EL (cell line): ENCODE data around the gene CLIC5.
A peak's percentile ranks its signal among the peaks of the same experiment; 100 is the strongest.

Experiments
- DNase-seq: peaks from one replicate; pipeline ENCODE4 v3.0.0-alpha.2; 2016

Gene CLIC5

GRCh38 chr6:46015119-46015968, at the start of gene CLIC5:
CLIC5 (minus strand) TSS chr6:46015860; CDS start chr6:46015542, 318 bp downstream.
- DNase-seq, result no peak

GRCh38 chr6:46062991-46063390, 47.3 kb upstream of the CLIC5 start:
- DNase-seq, result no peak

GRCh38 chr6:46062312-46062711, 46.7 kb upstream of the CLIC5 start:
- DNase-seq, result no peak

GRCh38 chr6:46061497-46061896, 45.8 kb upstream of the CLIC5 start:
- DNase-seq, result no peak

- DNase-seq, result no peak
Measured at GRCh38 chr6:46059608-46060007, 43.9 kb upstream of the CLIC5 start.

GRCh38 chr6:46058951-46059350, 43.3 kb upstream of the CLIC5 start:
- DNase-seq, result no peak

- DNase-seq, result no peak
Measured at GRCh38 chr6:46057792-46058191, 42.1 kb upstream of the CLIC5 start.

- DNase-seq, result no peak
Measured at GRCh38 chr6:46056906-46057529, 41.4 kb upstream of the CLIC5 start.

- no peak for DNase-seq
Measured at GRCh38 chr6:46054516-46054915, 38.9 kb upstream of the CLIC5 start.

- DNase-seq, result no peak
Measured at GRCh38 chr6:46053039-46053933, 37.6 kb upstream of the CLIC5 start.

- no peak for DNase-seq
Measured at GRCh38 chr6:46052479-46052878, 36.8 kb upstream of the CLIC5 start.

GRCh38 chr6:46051962-46052361, 36.3 kb upstream of the CLIC5 start:
- no peak for DNase-seq

- DNase-seq, result no peak
Measured at GRCh38 chr6:46050845-46051405, 35.3 kb upstream of the CLIC5 start.

- DNase-seq, result no peak
Measured at GRCh38 chr6:46048646-46049297, 33.1 kb upstream of the CLIC5 start.

- DNase-seq, result no peak
Measured at GRCh38 chr6:46046558-46047174, 31.0 kb upstream of the CLIC5 start.

- peak; percentile 83 for DNase-seq
Measured at GRCh38 chr6:46044881-46045617, 29.4 kb upstream of the CLIC5 start.

GRCh38 chr6:46042355-46042999, 26.8 kb upstream of the CLIC5 start:
- peak; percentile 48 for DNase-seq

GRCh38 chr6:46040288-46040687, 24.6 kb upstream of the CLIC5 start:
- DNase-seq, result no peak

GRCh38 chr6:46039646-46040045, 24.0 kb upstream of the CLIC5 start:
- DNase-seq, result no peak

- no peak for DNase-seq
Measured at GRCh38 chr6:46036911-46037310, 21.3 kb upstream of the CLIC5 start.

GRCh38 chr6:46035242-46035641, 19.6 kb upstream of the CLIC5 start:
- no peak for DNase-seq
